WTC11 (cell line): ENCODE results near the gene BAIAP2L1.
"Not testable (repeated sequence)": the region's sequence is repeated elsewhere in the genome, so short reads cannot be mapped to it uniquely, and the experiment has no call there.

Experiments
- MXD4 ChIP-seq: fragments of 250-450 bp; sonication (Bioruptor Pico); IDR thresholded peaks from 2 replicates; pipeline ENCODE4 v1.8.0; 2021; ENCODE audit warnings: mild to moderate bottlenecking, moderate library complexity, borderline replicate concordance
- NR3C1 ChIP-seq: sonication (generic); formaldehyde crosslinking; conservative IDR thresholded peaks from 2 replicates; pipeline ENCODE4 v1.8.1; 2023; ENCODE audit warnings: low read depth, mild to moderate bottlenecking, missing genetic modification reagents
- RELA ChIP-seq: sonication (generic); formaldehyde crosslinking; IDR thresholded peaks from 2 replicates; pipeline ENCODE4 v1.8.1; 2022; ENCODE audit warnings: missing genetic modification reagents, mild to moderate bottlenecking, borderline replicate concordance
- TEAD4 ChIP-seq: sonication (generic); formaldehyde crosslinking; IDR thresholded peaks from 2 replicates; pipeline ENCODE4 v1.8.0; 2022; ENCODE audit warnings: mild to moderate bottlenecking, missing genetic modification reagents
- ZBTB21 ChIP-seq: sonication (generic); formaldehyde crosslinking; IDR thresholded peaks from 2 replicates; pipeline ENCODE4 v1.8.1; 2023; ENCODE audit warnings: mild to moderate bottlenecking, missing genetic modification reagents, borderline replicate concordance
- ZNF219 ChIP-seq: sonication (generic); formaldehyde crosslinking; IDR thresholded peaks from 2 replicates; pipeline ENCODE4 v1.8.0; 2023; ENCODE audit warnings: missing genetic modification reagents, mild to moderate bottlenecking, borderline replicate concordance
- TF ChIP-seq, protein P1 (sequence below): sonication (generic); formaldehyde crosslinking; IDR thresholded peaks from 2 replicates; pipeline ENCODE4 v1.8.1; 2022; ENCODE audit warnings: low read depth, missing genetic modification reagents, borderline replicate concordance
- TF ChIP-seq, protein P2 (sequence below): fragments of 200-600 bp; IDR thresholded peaks from 2 replicates; pipeline ENCODE4 v1.8.0; 2022; ENCODE audit warnings: antibody characterized with exemption
- TF ChIP-seq, protein P3 (sequence below): sonication (generic); formaldehyde crosslinking; IDR thresholded peaks from 2 replicates; pipeline ENCODE4 v1.8.1; 2023; ENCODE audit warnings: mild to moderate bottlenecking, missing genetic modification reagents, moderate library complexity

DNA sequence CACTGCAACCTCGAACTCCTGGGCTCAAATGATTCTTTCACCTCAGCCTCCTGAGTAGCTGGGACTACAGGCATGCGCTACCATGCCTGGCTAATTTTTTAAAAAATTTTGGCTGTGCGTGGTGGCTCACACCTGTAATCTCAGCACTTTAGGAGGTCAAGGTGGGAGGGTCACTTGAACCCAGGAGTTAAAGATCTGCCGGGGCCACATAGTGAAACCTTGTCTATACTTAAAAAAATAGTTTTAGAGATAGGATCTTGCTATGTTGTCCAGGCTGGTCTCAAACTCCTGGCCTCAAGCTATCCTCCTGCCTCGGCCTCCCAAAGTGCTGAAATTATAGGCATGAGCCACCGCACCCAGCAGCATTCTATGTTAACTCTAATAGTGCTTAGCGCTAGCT is 7.3 kb upstream of the BAIAP2L1 start:
- TF ChIP-seq, protein P1, sequence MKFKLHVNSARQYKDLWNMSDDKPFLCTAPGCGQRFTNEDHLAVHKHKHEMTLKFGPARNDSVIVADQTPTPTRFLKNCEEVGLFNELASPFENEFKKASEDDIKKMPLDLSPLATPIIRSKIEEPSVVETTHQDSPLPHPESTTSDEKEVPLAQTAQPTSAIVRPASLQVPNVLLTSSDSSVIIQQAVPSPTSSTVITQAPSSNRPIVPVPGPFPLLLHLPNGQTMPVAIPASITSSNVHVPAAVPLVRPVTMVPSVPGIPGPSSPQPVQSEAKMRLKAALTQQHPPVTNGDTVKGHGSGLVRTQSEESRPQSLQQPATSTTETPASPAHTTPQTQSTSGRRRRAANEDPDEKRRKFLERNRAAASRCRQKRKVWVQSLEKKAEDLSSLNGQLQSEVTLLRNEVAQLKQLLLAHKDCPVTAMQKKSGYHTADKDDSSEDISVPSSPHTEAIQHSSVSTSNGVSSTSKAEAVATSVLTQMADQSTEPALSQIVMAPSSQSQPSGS: not testable (repeated sequence)
- TF ChIP-seq ZNF219 (CRISPR knock-in tag); NR3C1; RELA (CRISPR knock-in tag); TEAD4 (CRISPR knock-in tag); ZBTB21 (CRISPR knock-in tag); MXD4: not testable (repeated sequence)
- TF ChIP-seq, protein P2, sequence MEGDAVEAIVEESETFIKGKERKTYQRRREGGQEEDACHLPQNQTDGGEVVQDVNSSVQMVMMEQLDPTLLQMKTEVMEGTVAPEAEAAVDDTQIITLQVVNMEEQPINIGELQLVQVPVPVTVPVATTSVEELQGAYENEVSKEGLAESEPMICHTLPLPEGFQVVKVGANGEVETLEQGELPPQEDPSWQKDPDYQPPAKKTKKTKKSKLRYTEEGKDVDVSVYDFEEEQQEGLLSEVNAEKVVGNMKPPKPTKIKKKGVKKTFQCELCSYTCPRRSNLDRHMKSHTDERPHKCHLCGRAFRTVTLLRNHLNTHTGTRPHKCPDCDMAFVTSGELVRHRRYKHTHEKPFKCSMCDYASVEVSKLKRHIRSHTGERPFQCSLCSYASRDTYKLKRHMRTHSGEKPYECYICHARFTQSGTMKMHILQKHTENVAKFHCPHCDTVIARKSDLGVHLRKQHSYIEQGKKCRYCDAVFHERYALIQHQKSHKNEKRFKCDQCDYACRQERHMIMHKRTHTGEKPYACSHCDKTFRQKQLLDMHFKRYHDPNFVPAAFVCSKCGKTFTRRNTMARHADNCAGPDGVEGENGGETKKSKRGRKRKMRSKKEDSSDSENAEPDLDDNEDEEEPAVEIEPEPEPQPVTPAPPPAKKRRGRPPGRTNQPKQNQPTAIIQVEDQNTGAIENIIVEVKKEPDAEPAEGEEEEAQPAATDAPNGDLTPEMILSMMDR: not testable (repeated sequence)
- TF ChIP-seq, protein P3, sequence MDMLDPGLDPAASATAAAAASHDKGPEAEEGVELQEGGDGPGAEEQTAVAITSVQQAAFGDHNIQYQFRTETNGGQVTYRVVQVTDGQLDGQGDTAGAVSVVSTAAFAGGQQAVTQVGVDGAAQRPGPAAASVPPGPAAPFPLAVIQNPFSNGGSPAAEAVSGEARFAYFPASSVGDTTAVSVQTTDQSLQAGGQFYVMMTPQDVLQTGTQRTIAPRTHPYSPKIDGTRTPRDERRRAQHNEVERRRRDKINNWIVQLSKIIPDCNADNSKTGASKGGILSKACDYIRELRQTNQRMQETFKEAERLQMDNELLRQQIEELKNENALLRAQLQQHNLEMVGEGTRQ (CRISPR knock-in tag): not testable (repeated sequence)
